HG02970 (cell line): ENCODE measurements around the gene STS.

Experiments
- ATAC-seq: cut with Tn5 transposase; IDR thresholded peaks from one replicate; pipeline ENCODE4 v1.9.1; 2021; ENCODE audit warnings: mild to moderate bottlenecking, moderate library complexity, moderate number of reproducible peaks; ENCODE audit not compliant: unreplicated experiment, low FRiP score

Gene STS

GRCh38 chrX:7139202-7140081, 8.1 kb upstream of the STS start:
- no peak for ATAC-seq

DNA sequence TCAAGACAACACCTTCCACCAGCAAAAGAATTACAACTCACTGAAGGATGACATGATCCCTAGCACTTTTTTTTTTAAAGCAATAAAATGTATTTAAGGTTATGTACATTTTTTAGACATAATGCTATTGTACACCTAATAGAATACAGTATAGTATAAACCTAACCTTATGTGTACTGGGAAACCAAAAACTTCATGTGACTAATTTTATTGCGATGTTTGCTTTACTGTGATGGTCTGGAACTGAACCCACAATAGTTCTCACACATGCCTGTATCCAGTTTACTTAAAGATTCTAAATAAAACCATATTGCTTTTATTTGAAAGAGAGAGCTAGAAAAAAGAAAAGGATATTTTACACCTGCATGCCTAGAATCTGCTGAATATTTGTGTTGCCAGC, 4.4 kb upstream of the STS start:
- ATAC-seq: no peak

DNA sequence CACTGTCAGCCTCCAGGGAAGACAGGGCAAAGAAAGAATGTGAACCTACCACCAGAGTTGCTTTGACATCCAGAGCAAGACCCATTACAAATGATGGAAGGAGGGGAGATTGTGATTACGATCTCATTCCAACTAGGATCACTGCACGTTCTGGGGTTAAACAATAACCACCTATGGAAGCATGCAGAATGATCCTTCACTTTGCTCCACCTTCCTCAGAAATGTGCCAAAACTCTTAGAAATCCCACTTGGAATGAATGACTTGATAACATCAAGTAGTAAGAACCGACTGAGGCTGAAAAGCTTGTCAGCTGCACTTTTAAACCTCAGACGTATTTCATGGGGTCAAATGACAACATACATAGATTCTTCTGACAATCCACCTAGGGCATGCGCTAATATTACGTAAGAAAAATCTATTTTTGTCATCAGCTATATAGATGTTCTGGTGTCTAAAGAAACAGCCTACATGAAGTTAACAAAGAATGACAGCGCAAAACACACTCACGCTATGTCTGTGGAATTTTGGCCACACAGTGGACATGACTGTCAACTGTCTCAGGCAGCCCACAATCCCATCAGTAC, 3.5 kb upstream of the STS start:
- ATAC-seq: no peak

DNA sequence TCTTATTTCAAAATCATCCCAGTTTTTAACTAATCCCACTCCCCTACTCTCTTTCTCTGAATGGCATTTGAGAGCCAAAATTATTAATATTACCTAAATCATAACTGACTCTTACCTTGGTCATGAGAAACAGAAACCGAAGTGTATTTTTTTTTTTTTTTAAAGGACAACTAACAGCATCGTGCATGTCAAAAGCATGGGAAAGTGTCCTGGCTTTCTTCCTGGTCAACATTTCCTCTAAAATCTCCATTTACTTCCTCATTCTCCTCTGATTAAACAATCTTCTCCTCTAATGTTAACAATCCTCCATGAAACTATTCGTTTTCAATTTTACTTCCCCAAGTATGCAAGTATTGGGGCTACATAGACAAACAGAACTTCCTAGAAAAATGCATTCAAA, 2.1 kb upstream of the STS start:
- no peak for ATAC-seq

DNA sequence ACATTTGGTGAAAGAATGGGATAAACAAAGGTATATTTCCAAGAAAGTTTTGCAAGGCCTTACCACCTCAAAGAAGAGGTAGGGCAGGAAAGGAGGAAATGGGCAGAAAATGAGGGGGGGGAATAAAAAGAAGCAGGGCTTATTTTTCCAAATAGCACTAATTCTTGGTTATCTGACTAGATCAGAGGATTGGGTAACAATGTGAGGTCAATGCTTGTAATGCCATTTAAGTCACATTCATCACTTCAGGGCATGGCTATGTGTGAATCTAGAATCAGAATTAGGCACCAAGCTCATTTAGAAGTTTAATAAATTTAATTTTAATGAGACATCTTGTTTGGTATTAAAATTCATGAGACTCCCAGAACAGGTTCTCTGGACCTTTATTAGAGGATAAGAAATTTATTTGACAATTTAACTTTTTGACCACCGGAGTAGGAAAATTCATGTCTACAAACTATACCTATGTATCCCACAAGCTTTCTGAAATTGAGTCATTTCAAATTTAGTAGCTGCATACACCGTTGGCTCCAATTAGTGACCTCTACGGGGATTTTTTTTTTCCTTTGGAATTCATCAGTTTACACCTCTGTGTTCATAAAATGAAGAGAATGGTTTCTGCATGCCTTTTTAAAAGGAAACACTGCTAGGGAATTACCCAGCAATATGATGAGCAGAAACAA, 1.4 kb upstream of the STS start:
- ATAC-seq: no peak

DNA sequence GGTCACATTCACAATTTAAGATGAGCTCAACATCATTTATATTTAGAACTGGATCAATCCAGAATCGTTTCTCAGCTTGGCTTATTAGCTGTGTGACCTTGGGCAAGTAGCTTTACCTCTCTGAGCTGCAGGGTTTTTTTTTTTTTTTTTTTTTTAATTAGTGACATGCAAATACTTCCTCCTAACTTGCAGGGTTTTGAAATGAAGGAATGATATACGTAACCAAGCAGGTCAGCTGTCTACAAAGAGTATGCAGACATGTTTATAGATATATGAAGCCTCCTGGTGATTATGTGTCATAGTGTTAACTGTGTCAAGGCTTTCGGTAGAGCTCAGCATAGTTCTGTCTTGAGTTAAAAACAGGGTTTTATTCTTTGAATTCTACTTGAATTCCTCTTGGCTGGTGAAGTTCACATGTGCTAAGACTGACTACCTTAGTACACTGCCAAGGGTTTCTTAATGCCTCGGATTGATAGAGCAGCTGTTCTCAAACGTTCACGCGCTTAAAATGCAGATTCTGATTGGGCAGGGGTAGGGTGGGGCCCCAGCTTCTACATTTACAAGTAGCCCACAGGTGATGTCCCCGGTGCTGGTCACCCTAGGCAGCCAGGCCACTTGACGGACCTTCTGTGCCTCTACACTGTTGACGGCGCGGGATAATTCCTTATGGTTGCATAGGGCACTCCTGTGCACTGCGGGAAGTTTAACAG, 654 bp upstream of the STS start:
- peak; percentile 2 for ATAC-seq

DNA sequence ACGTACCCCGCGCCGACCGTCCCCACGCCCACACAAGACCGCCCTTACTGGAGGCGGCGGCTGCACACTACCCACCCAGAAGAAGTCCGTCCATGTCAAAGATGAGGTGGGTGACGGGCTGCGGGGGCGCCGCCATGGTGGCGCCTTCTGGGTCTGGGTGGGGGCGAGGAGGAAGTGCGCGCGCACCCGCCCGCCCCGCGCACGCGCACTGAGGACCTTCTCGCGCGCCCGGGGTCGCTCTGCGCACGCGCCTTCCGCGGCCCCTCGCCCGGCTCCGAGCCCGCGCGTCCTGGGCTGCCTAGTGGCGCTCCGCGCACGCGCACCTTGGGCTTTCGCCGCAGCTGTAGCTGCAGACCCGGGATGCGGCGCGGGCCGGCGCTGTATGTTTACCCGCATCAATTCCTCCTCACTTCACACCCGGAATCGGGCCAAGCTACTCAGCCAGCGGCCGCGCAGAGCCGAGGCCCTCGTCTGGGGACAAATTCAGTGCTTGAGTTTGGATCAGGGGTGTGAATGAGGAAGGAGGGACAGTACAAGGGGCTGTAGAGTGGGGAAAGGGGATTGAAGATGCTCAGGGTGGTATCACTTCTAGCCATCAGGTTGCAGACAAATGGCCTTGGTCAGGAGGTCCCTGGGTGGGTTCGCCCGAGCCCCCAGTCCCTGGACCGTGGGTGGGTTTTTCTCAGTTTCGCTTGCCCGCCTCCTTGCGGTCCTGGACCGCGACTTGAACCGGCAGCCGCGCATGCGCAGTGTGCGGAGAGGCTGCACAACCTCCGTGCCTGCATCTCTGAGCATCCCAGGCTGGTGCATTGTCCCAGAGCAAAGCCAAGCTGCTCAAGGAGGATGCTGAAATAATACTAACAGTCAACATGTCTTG, 704 bp downstream of the STS start, which contains the start of gene PUDP:
Gene PUDP (minus strand): TSS at position 176 of the 877 bp plus-strand sequence. CDS start 40 bp downstream, at position 136.
- peak; percentile 88 for ATAC-seq

DNA sequence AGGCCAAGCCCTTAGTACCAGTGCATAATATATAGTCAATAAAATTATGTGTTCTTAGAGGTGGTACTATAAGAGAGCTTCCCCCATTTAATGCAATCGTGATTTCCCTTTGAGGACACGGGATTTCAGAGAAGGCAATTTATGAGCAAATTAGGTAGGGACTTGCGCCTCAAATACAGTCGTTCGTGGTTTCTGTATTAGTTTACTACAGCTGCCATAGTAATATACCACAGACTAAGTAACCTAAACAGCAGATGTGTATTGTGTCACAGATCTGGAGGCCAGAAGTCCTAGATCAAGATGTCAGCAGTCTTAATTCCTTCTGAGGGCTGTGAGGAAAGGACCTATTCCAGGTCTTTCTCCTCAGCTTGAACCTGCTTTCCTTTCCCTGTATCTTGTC, 1.9 kb downstream of the STS start:
- ATAC-seq: no peak

GRCh38 chrX:7153231-7153630, 5.7 kb downstream of the STS start:
- no peak for ATAC-seq

- no peak for ATAC-seq
Measured at GRCh38 chrX:7154041-7154597, 6.6 kb downstream of the STS start.

- no peak for ATAC-seq
Measured at GRCh38 chrX:7155163-7155562, 7.7 kb downstream of the STS start.

GRCh38 chrX:7156879-7157278, 9.4 kb downstream of the STS start:
- no peak for ATAC-seq

DNA sequence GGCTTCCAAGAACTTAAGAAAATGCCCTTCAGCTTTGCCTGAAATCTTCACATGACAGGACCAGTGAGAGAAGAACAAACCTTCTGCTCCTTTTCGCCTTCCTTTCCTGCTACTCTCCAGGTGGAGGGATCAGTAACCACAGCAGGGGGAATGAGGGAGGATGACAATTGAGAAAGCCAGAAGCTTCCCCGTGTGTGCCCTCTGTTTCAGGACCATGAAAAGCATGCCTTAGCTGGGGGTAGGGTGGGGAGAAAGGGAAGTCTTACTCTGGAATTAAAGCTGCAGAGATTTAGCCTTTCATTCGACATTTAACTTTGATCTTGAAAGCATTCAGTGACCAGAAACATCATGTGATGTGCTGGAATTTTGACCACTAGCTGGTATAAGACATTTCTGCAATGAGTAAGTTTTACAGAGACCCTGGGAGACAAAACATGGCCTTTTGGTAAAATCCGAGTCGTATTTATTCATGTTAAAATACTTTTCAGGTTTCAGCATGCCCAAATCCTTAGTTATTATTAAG, 11.0 kb downstream of the STS start:
- no peak for ATAC-seq

- ATAC-seq: no peak
Measured at GRCh38 chrX:7159149-7159861, 11.8 kb downstream of the STS start.

DNA sequence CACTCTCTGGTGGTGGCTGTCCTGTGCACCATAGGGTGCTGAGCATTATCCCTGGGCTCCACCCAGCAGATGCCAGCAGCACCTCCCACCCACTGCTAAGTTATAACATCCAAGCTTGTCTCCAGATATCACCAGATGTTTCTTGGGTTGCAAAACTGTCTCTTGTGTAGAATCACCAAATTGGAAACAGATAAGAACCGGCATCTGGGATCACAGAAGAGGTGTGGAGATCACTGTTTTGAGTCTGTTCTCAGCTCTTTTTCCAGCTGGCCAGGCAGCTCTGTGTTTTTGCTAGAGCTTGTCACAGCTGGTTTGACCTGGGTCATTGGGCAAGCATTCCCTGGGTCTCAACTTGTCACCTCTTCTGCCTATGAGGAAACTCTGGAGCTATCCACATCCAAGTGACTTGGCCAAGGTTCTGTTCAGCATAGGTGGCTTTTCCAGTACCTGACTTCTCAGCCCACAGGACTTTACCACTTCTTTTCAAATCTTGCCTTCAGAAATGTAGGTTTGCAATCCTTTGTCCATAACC, 15.7 kb downstream of the STS start:
- no peak for ATAC-seq

DNA sequence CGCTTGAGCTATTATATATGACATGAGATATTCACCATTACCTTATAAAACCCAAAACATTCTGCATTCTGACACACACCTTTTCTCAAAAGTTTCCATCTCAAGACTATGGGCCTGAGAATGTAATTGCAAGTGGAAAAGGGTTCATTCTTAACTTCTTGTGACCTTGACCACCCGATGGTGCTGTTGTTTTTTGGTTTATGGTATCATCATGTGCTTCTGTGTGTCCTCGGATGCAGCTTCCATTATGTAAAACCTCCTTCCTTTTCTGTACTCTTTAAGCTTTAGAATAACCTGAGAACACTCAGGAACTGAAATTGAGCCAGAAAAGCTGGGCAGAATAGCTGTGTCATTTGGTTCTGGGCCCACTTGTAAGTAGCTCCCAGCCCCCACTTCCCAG, 16.7 kb downstream of the STS start:
- no peak for ATAC-seq

- no peak for ATAC-seq
Measured at GRCh38 chrX:7168371-7168770, 20.9 kb downstream of the STS start.

DNA sequence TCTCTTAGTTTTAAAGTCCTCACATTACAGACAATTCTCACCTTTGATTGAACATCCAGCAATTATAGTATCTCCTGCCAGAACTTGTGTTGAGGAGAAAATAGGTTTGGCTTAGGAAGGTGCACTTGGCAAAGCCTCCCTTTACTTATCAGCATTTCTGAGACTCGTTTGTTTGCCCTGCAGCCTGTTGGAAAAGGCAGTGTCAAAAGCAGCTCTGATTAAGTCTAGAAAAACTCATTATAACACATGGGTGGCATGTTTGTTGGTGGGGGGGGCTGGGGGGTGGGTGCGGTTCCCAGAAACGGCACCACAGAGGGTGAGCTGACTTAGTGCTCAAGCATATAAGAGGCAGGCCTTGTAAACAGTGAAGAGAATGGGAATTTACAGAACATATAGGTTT, 22.1 kb downstream of the STS start:
- ATAC-seq: no peak
